Fibroblast of gingiva (primary cell): Measurements from ENCODE around the gene HDAC1.
A peak's percentile ranks its signal among the peaks of the same experiment; 100 is the strongest.
"Not testable (repeated sequence)": the region's sequence is repeated elsewhere in the genome, so short reads cannot be mapped to it uniquely, and the experiment has no call there.

Source experiments
- DNase-seq: peaks from one replicate; pipeline ENCODE4 v3.0.0-alpha.2; 2011; ENCODE audit warnings: low read depth

HDAC1 gene

GRCh38 chr1:32291708-32292538 is at the start of gene HDAC1:
Gene HDAC1 (plus strand): TSS chr1:32292083. CDS start chr1:32292170, 87 bp downstream.
- DNase-seq = peak; percentile 92

DNA sequence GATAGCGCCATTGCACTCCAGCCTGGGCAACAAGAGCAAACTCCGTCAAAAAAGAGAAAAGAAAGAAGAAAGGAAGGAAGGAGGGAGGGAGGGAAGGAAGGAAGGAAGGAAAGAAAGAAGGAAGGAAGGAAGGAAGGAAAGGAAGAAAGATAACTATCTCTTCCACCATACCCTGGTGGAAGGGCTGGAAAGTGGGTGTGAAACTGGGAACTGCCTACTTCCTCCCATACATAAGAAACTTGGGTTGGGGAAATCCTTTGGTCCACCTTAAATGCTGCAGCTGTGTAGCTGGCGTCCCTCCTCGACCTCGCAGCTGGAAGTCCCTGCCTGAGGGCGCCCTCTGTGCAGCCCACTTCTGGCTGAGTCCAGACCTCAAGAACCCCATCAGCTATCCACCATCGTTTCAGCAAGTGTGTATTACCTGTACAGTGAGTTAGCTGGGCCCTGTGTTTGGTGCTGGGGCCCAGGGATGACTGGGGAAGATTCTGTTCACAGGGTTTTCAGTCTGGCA is 49.5 kb upstream of the HDAC1 start:
- DNase-seq = no peak

GRCh38 chr1:32246888-32247273 is 45.0 kb upstream of the HDAC1 start, which contains the start of gene FAM167B:
Gene FAM167B (plus strand): TSS chr1:32247222. CDS start chr1:32247422, 200 bp downstream.
- peak; percentile 83 for DNase-seq

DNA sequence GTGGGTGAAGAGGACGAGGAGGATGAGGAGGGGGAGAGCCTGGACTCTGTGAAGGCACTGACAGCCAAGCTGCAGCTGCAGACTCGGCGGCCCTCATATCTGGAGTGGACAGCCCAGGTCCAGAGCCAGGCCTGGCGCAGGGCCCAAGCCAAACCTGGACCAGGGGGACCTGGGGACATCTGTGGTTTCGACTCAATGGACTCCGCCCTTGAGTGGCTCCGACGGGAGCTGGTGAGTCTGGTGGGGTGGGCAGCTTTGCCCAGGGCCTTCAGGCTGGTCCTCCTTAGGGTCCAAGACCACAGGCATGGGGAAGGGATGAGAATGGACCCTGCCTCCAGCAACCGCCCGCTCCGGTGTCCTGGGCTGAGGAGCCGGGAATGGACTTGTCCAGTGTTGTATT is 44.4 kb upstream of the HDAC1 start:
- no peak for DNase-seq

DNA sequence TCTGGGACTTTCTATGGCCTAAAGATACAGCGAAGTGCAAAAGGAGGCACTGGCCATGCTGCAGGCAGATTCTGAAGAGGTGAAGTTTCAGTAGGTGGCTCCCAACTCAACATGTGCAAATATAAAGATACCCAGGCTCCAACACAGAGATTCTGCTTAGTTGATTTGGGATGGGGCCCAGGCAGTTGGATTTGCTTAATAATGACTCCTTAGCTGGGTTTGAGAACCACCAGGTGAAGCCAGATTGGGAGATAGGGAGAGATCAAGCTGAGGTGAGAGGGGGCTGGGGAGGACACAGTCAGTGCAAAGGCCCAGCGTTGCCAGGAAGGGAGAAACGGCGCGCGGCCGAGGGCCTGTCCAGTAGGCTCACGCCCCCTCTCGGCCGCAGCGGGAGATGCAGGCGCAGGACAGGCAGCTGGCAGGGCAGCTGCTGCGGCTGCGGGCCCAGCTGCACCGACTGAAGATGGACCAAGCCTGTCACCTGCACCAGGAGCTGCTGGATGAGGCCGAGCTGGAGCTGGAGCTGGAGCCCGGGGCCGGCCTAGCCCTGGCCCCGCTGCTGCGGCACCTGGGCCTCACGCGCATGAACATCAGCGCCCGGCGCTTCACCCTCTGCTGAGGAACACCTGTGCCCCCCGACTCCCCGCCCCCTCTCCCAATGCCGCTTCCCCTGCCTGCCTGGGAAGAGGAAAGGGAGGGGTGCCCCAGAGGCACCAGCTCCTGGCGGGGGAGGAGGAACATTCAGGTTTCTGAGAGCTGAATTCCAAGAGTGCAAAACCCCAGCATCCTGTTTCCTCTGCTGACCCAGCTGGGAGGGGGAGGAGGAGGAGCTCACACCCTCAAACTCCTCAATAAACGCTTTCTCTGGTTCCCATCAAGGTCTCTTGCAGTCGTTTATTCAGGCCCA is 43.6 kb upstream of the HDAC1 start:
- DNase-seq = peak; percentile 57

- no peak for DNase-seq
Observed at GRCh38 chr1:32249831-32250525, 41.9 kb upstream of the HDAC1 start.

DNA sequence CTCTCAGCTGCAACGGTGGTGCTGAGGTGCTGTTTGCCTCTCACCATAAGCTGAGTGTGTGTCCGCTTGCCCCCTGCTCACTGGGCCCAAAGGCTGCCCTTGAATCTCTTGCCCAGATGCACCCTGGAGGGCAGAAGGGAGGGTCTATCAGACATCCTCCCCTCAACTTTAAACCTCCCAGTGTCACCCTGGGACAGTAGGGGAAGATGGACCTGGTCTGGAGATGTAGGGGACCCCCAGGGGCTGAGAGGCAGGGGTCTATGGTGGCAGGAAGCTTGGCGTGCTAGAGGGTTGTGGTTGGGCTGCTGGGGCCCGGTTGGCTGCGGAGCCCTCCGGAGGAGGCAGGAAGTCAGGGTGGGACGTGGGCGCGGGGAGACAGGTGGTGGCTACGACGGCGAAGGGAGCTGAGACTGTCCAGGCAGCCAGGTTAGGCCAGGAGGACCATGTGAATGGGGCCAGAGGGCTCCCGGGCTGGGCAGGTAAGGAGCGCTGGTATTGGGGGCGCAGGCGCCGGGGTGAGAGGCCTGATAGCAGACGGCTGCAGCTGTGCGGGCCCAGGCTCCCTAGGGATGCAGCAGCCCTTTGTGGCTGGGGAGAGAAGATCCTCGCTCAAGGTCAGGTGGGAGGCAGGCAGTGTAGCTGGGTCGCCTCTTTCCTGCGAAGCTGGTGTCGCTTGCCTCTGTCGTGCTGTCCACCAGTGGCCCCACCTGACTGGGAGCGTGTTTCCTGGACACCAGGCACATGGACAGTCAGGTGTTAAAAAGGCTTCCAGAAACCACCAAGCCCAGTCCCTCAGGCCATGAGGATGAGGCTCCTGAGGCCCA is 40.8 kb upstream of the HDAC1 start, which contains the start of gene LCK:
TSS of gene LCK (plus strand) at position 373 of the 824 bp plus-strand sequence. CDS start 23,065 bp downstream, outside the sequence.
- no peak for DNase-seq

- no peak for DNase-seq
Observed at GRCh38 chr1:32255072-32256071, 36.5 kb upstream of the HDAC1 start.

- no peak for DNase-seq
Observed at GRCh38 chr1:32256473-32257226, 35.2 kb upstream of the HDAC1 start.

DNA sequence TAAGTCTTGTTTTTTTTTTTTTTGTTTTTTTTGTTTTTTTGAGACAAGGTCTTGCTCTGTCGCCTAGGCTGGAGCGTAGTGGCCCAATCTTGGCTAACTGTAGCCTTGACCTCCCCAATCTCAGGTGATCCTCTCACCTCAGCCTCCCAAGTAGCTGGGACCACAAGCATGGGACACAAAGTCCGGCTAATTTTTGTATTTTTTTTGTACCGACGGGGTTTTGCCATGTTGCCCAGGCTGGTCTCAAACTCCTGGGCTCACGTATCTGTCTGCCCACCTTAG is 34.7 kb upstream of the HDAC1 start:
- no peak for DNase-seq

- DNase-seq = not testable (repeated sequence)
Observed at GRCh38 chr1:32263236-32263593, 28.7 kb upstream of the HDAC1 start.

- DNase-seq = no peak
Observed at GRCh38 chr1:32263744-32264143, 28.1 kb upstream of the HDAC1 start.

GRCh38 chr1:32265846-32266245 is 26.0 kb upstream of the HDAC1 start:
- DNase-seq = no peak

DNA sequence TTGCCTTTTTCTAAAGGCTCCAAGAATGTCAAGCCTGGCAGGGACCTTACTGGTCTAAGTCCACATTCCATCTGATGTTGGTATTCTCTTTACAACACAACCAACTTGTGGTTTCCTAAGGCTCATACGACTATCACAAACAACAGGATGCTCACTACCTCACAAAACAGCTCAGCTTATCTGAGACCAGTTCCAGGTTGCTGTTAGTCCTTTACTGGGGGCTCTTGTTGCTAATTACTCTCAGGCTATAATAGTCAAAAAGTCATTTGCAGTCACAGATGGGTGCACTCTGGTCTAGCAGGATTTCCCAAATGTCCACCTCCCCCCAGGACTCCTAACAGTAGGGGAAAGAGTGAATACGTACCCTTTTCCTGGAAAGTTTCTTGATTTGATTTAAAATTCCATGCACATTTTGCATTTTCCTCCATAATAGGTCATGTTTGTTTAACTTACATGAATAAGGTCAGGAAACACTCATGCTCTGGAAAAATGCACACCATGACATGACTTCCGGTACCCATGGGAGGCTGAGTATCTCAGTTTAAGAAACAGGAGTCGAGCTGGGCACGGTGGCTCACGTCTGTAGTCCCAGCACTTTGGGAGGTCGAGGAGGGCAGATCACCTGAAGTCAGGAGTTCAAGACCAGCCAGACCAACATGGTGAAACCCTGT is 24.8 kb upstream of the HDAC1 start:
- peak; percentile 58 for DNase-seq

- no peak for DNase-seq
Observed at GRCh38 chr1:32269744-32270143, 22.1 kb upstream of the HDAC1 start.

GRCh38 chr1:32272557-32273390 is 19.1 kb upstream of the HDAC1 start:
- DNase-seq = no peak

- no peak for DNase-seq
Observed at GRCh38 chr1:32273391-32274208, 18.3 kb upstream of the HDAC1 start.
